Breast epithelium (tissue), 4 donors: ENCODE data around the gene TRH. TPM values are rescaled to one million over a fixed set of nuclear protein-coding genes. Genes with fewer than 3 reads are reported as not detected.

Experiments
- DNase-seq, 2 donors: peaks; one replicate each; pipeline ENCODE4 v3.0.0-alpha.2; 2019; ENCODE audit warnings: low spot score in 2 of 2
- H3K27ac ChIP-seq, 2 donors: fragments of 200-600 bp; sonication (generic) in 1 of 2; one replicate each; pipeline ENCODE4 v1.5.1; 2016 to 2019; ENCODE audit warnings: mild to moderate bottlenecking in 1 of 2
- H3K27me3 ChIP-seq, 2 donors: fragments of 200-600 bp; sonication (generic) in 1 of 2; one replicate each; pipeline versions ENCODE4 v1.5.1 to v1.6.0; 2017 to 2019; ENCODE audit warnings: control low read depth in 1 of 2, mild to moderate bottlenecking in 1 of 2
- H3K36me3 ChIP-seq: fragments of 200-600 bp; one replicate; pipeline ENCODE4 v1.5.1; 2019
- H3K4me1 ChIP-seq, 2 donors: fragments of 200-600 bp; sonication (generic); one replicate each; pipeline ENCODE4 v1.5.1; 2016 to 2019; ENCODE audit warnings: control low read depth in 1 of 2
- H3K4me3 ChIP-seq, 3 donors: fragments of 200-600 bp; sonication (generic); 1 replicate in 2 of 3; 2 replicates in 1 of 3; pipeline ENCODE4 v1.5.1; 2016 to 2019; ENCODE audit warnings: mild to moderate bottlenecking in 3 of 3, moderate library complexity in 2 of 3
- H3K9me3 ChIP-seq, 2 donors: fragments of 200-600 bp; sonication (generic) in 1 of 2; one replicate each; pipeline ENCODE4 v1.5.1; 2016 to 2019; ENCODE audit warnings: control low read depth in 1 of 2
- CTCF ChIP-seq, 3 donors: fragments of 450-650 bp; IDR thresholded peaks; one replicate each; pipeline ENCODE4 v1.5.1; 2016 to 2017; ENCODE audit warnings: antibody characterized with exemption in 3 of 3, mild to moderate bottlenecking in 3 of 3, moderate library complexity in 3 of 3
- POLR2A ChIP-seq: fragments of 450-650 bp; IDR thresholded peaks from one replicate; pipeline ENCODE4 v1.6.1; 2016; ENCODE audit warnings: antibody characterized with exemption, mild to moderate bottlenecking, moderate library complexity
- POLR2AphosphoS5 ChIP-seq, 3 donors: sonication (generic); formaldehyde crosslinking; IDR thresholded peaks; one replicate each; pipeline ENCODE4 v1.6.1; 2017; ENCODE audit warnings: antibody characterized with exemption in 3 of 3
- intact Hi-C: fragments of 100-400 bp; cut with DNase I; formaldehyde crosslinking; loops from one replicate; pipeline ENCODE4 v1.15.1; 2023; ENCODE audit warnings: low total_unique reads
- total RNA-seq, 3 donors: library from RNA; depleted of rRNA; stranded (reverse); fragments of >200 nt; gene quantifications; one replicate each; pipeline ENCODE4 v1.1.0, GENCODE V29; 2016

TRH gene
- total RNA-seq, 3 donors from 2014 or later, result not detected

- Histone ChIP-seq H3K9me3 (no peaks in the 10 kb centered on the region), H3K27ac (no peak overlapping the region), H3K36me3 (no peaks in the 10 kb centered on the region), H3K4me1 (no peaks in the 10 kb centered on the region), H3K27me3 (no peaks in the 10 kb centered on the region), H3K4me3 (no peak overlapping the region)
- peak in 1 of 2 donors; percentile 63 for DNase-seq
- intact Hi-C loops, result no loop called here
- no peak for TF ChIP-seq POLR2A
- peak; percentile 71 to 86 (median 78) for TF ChIP-seq CTCF (IDR thresholded peaks at IDR 0.05)
Measured at GRCh38 chr3:129942296-129942695, 32.2 kb upstream of the TRH start.

GRCh38 chr3:129943020-129943419 lies 31.5 kb upstream of the TRH start:
- H3K4me1 ChIP-seq, result no peaks in the 10 kb centered on the region
- TF ChIP-seq POLR2A, result no peak
- no peak for TF ChIP-seq CTCF (IDR thresholded peaks at IDR 0.05)
- TF ChIP-seq POLR2AphosphoS5 (IDR thresholded peaks at IDR 0.05), result no peak
- DNase-seq, result no peak
- no peak overlapping the region for H3K27ac ChIP-seq
- intact Hi-C loops, result no loop called here
- H3K9me3 ChIP-seq, result no peaks in the 10 kb centered on the region
- no peaks in the 10 kb centered on the region for H3K27me3 ChIP-seq
- H3K4me3 ChIP-seq, result no peak overlapping the region
- no peaks in the 10 kb centered on the region for H3K36me3 ChIP-seq

GRCh38 chr3:129944709-129945108 lies 29.8 kb upstream of the TRH start:
- Histone ChIP-seq H3K36me3 (no peaks in the 10 kb centered on the region), H3K9me3 (no peaks in the 10 kb centered on the region), H3K27ac (no peak overlapping the region), H3K4me1 (no peaks in the 10 kb centered on the region), H3K27me3 (no peaks in the 10 kb centered on the region), H3K4me3 (no peak overlapping the region)
- intact Hi-C loops, result no loop called here
- TF ChIP-seq POLR2AphosphoS5 (IDR thresholded peaks at IDR 0.05) (no peak), CTCF (IDR thresholded peaks at IDR 0.05) (no peak), POLR2A (no peak)
- no peak for DNase-seq

GRCh38 chr3:129947538-129948240 lies 26.8 kb upstream of the TRH start:
- Histone ChIP-seq H3K4me1 (no peaks in the 10 kb centered on the region), H3K9me3 (no peaks in the 10 kb centered on the region), H3K27me3 (no peaks in the 10 kb centered on the region), H3K27ac (no peak overlapping the region), H3K4me3 (no peak overlapping the region), H3K36me3 (no peaks in the 10 kb centered on the region)
- no peak for DNase-seq
- TF ChIP-seq POLR2AphosphoS5 (IDR thresholded peaks at IDR 0.05), result no peak
- no peak for TF ChIP-seq CTCF (IDR thresholded peaks at IDR 0.05)
- TF ChIP-seq POLR2A, result no peak
- intact Hi-C loops, result no loop called here

GRCh38 chr3:129950318-129951046 lies 24.0 kb upstream of the TRH start:
- no peak for DNase-seq
- Histone ChIP-seq H3K4me3 (no peak overlapping the region), H3K27ac (no peak overlapping the region), H3K36me3 (no peaks in the 10 kb centered on the region), H3K9me3 (no peaks in the 10 kb centered on the region), H3K4me1 (no peaks in the 10 kb centered on the region), H3K27me3 (no peaks in the 10 kb centered on the region)
- TF ChIP-seq CTCF (IDR thresholded peaks at IDR 0.05) (no peak), POLR2AphosphoS5 (IDR thresholded peaks at IDR 0.05) (no peak), POLR2A (no peak)
- intact Hi-C loops, result no loop called here
